Stimulated activated CD8-positive, alpha-beta memory T cell treated with anti-CD3 and anti-CD28 coated beads, Interleukin-12 subunit alpha, Interleukin-12 subunit beta, amount 100 ng/mL, for 1 hour (primary cell): Measurements from ENCODE around the gene GDPD3.
A peak's percentile ranks its signal among the peaks of the same experiment; 100 is the strongest.

Source experiments
- DNase-seq: peaks from one replicate; pipeline ENCODE4 v3.0.0-alpha.2; 2020; ENCODE audit warnings: low read depth

GDPD3 gene

GRCh38 chr16:30095166-30096078 lies 17.9 kb downstream of the GDPD3 start:
- DNase-seq, result no peak

- DNase-seq, result no peak
Observed at GRCh38 chr16:30094541-30095165, 18.7 kb downstream of the GDPD3 start.

- peak; percentile 27 for DNase-seq
Observed at GRCh38 chr16:30092373-30093010, 20.8 kb downstream of the GDPD3 start.

- DNase-seq, result peak; percentile 89
Observed at GRCh38 chr16:30091474-30092372, 21.6 kb downstream of the GDPD3 start, which contains the start of gene TBX6. TBX6 (minus strand) TSS chr16:30091924; CDS start chr16:30091193, 731 bp downstream.

GRCh38 chr16:30090610-30091331 lies 22.6 kb downstream of the GDPD3 start:
- DNase-seq, result no peak

GRCh38 chr16:30088832-30089624 lies 24.3 kb downstream of the GDPD3 start:
- no peak for DNase-seq

- no peak for DNase-seq
Observed at GRCh38 chr16:30088237-30088831, 25.0 kb downstream of the GDPD3 start.

GRCh38 chr16:30087181-30087898 lies 26.0 kb downstream of the GDPD3 start:
- DNase-seq, result no peak

- DNase-seq, result no peak
Observed at GRCh38 chr16:30086291-30087140, 26.8 kb downstream of the GDPD3 start.

- no peak for DNase-seq
Observed at GRCh38 chr16:30085820-30086219, 27.5 kb downstream of the GDPD3 start.

GRCh38 chr16:30085247-30085646 lies 28.1 kb downstream of the GDPD3 start:
- DNase-seq, result no peak

- no peak for DNase-seq
Observed at GRCh38 chr16:30084816-30085159, 28.5 kb downstream of the GDPD3 start.

- DNase-seq, result no peak
Observed at GRCh38 chr16:30084096-30084815, 29.1 kb downstream of the GDPD3 start.

- DNase-seq, result no peak
Observed at GRCh38 chr16:30083216-30084055, 29.9 kb downstream of the GDPD3 start.

GRCh38 chr16:30082545-30083090 lies 30.7 kb downstream of the GDPD3 start:
- DNase-seq, result no peak

- no peak for DNase-seq
Observed at GRCh38 chr16:30079480-30079879, 33.9 kb downstream of the GDPD3 start.
